Measurements from ENCODE around the gene DLGAP4. TPM values are rescaled to one million over a fixed set of nuclear protein-coding genes. Genes with fewer than 3 reads are reported as not detected.

The DLGAP4 gene
- total and polyA plus RNA-seq, 2 of the 13 experiments (the other 11 are each of a cell fraction or from before 2014, with no cell fraction given) = 15.2 to 26.7 TPM

DNA sequence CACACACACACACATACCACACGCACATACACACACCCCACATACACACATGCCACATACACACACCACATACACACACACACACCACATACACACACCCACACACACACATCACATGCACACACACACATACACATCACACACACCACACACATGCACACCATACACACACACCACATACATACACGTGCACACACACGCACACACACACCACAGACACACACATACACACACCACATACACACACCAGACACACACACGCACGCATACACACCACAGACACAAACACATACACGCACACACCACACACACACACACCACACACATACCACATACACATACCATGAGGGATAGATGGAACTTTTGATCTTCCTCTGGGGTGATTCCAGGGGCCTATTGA is 90.2 kb downstream of the DLGAP4 start:
- Histone ChIP-seq H3K4me3 (replicated peaks in 1 of 3; ENCODE audit: insufficient read depth in 1 of 3, low read depth in 2 of 3, low read length in 3 of 3) (no peak overlapping the region), H3K9me3 (ENCODE audit: low read length) (no peaks in the 10 kb centered on the region), H3K9ac (ENCODE audit: insufficient read depth, low read depth, low read length) (no peak overlapping the region), H3K36me3 (replicated peaks in 1 of 2; ENCODE audit: control insufficient read depth in 1 of 2, insufficient read depth in 2 of 2, low read length in 2 of 2) (no peaks in the 10 kb centered on the region), H3K4me1 (ENCODE audit: insufficient read depth, low read length) (peaks cover 11% of the 10 kb centered on the region), H2AFZ (ENCODE audit: low read length) (no peak overlapping the region), H3K79me2 (ENCODE audit: insufficient read depth, low read length) (no peaks in the 10 kb centered on the region), H3K27ac (ENCODE audit: extremely low read length, insufficient read depth, low read length) (no peak overlapping the region), H4K20me1 (ENCODE audit: insufficient read depth, low read length) (no peaks in the 10 kb centered on the region), H3K4me2 (ENCODE audit: low read depth, low read length) (no peak overlapping the region), H3K27me3 (ENCODE audit: control insufficient read depth in 1 of 2, insufficient read depth in 2 of 2, low read length in 2 of 2) (peaks cover 0 to 17% of the 10 kb centered on the region in 2 experiments; a peak in 3 of 5 replicates)
- ChIA-PET POLR2A (no interaction called here), CTCF (ENCODE audit: low intra/inter-chr PET ratio, low total read pairs) (no interaction called here)
- DNase-seq (ENCODE audit: low spot score) = no peak
- BruUV-seq (replicated peaks) = no TSS peak
- no peak for ATAC-seq
- intact Hi-C loops (cut with micrococcal nuclease; ENCODE audit: unreplicated experiment) (loop anchor here (10.0 kb wide), 1 partner anchor 122 kb away; no protein-coding TSS in a partner anchor), in situ Hi-C loops (cut with HindIII; ENCODE audit: extremely low pct_ligation_motif_present, low pct_unique_long_range_greater_than_20kb) (no loop called here)
- FAIRE-seq = peak; percentile 79
- 82% methylated on average over 6 of the region's 6 CpGs for WGBS (ENCODE audit: low lambda C conversion rate)
- TF ChIP-seq ZSCAN31 (CRISPR knock-in tag; IDR thresholded peaks at IDR 0.05; ENCODE audit: low read depth) (no peak), SOX6 (IDR thresholded peaks at IDR 0.05) (0 out of 2 replicates have a peak, but pooled peaks have one; percentile 39), SOX6 (CRISPR knock-in tag; IDR thresholded peaks at IDR 0.05) (no peak), ZNF207 (IDR thresholded peaks at IDR 0.05; ENCODE audit: borderline replicate concordance) (peak; percentile 93; the same call in 1 of the 2 replicates), RBAK (CRISPR knock-in tag; IDR thresholded peaks at IDR 0.05) (no peak), RAD51 (IDR thresholded peaks at IDR 0.05; ENCODE audit: borderline replicate concordance) (0 out of 2 replicates have a peak, but pooled peaks have one; percentile 5), PHF8 (CRISPR knock-in tag; IDR thresholded peaks at IDR 0.05) (no peak), ZNF816 (CRISPR knock-in tag; IDR thresholded peaks at IDR 0.05; ENCODE audit: borderline replicate concordance) (no peak), JUNB (CRISPR knock-in tag; IDR thresholded peaks at IDR 0.05; ENCODE audit: borderline replicate concordance) (peak; percentile 53; the same call in 1 of the 2 replicates), MIER2 (CRISPR knock-in tag; IDR thresholded peaks at IDR 0.05) (no peak), HNRNPL (IDR thresholded peaks at IDR 0.05; ENCODE audit: low read depth, low read length) (peak; percentile 70; the same call in 1 of the 2 replicates), ZNF619 (CRISPR knock-in tag; IDR thresholded peaks at IDR 0.05) (no peak), IKZF1 (IDR thresholded peaks at IDR 0.05) (peak; percentile 82; the same call in 1 of the 2 replicates), FOXP1 (IDR thresholded peaks at IDR 0.05) (peak; percentile 55; the same call in 1 of the 2 replicates), FOXP1 (CRISPR knock-in tag; IDR thresholded peaks at IDR 0.05) (no peak), AGO2 (optimal IDR thresholded peaks at IDR 0.05; ENCODE audit: low read depth, low read length) (no peak), ZNF557 (CRISPR knock-in tag; IDR thresholded peaks at IDR 0.05) (no peak), FOXK2 (IDR thresholded peaks at IDR 0.05) (0 out of 2 replicates have a peak, but pooled peaks have one; percentile 36)
- TF ChIP-seq, protein P1, sequence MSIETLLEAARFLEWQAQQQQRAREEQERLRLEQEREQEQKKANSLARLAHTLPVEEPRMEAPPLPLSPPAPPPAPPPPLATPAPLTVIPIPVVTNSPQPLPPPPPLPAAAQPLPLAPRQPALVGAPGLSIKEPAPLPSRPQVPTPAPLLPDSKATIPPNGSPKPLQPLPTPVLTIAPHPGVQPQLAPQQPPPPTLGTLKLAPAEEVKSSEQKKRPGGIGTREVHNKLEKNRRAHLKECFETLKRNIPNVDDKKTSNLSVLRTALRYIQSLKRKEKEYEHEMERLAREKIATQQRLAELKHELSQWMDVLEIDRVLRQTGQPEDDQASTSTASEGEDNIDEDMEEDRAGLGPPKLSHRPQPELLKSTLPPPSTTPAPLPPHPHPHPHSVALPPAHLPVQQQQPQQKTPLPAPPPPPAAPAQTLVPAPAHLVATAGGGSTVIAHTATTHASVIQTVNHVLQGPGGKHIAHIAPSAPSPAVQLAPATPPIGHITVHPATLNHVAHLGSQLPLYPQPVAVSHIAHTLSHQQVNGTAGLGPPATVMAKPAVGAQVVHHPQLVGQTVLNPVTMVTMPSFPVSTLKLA (IDR thresholded peaks at IDR 0.05) = peak; percentile 69
- TF ChIP-seq, protein P2, sequence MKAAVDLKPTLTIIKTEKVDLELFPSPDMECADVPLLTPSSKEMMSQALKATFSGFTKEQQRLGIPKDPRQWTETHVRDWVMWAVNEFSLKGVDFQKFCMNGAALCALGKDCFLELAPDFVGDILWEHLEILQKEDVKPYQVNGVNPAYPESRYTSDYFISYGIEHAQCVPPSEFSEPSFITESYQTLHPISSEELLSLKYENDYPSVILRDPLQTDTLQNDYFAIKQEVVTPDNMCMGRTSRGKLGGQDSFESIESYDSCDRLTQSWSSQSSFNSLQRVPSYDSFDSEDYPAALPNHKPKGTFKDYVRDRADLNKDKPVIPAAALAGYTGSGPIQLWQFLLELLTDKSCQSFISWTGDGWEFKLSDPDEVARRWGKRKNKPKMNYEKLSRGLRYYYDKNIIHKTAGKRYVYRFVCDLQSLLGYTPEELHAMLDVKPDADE (CRISPR knock-in tag; IDR thresholded peaks at IDR 0.05) = no peak

Measured in HepG2 (cell line).